Mesenchymal stem cell (in vitro differentiated cells and primary cell): ENCODE results near the gene SLC5A9.

Source experiments
- DNase-seq: peaks from one replicate; pipeline ENCODE4 v3.0.0-alpha.2; 2013
- H2AFZ ChIP-seq: one replicate; pipeline ENCODE4 v1.6.1; 2013; ENCODE audit warnings: low read depth, mild to moderate bottlenecking, control low read depth, inconsistent platforms, low read length, moderate library complexity
- H2AK5ac ChIP-seq: 2 replicates; pipeline ENCODE4 v1.6.1; 2013; ENCODE audit warnings: low read length, moderate library complexity, mild to moderate bottlenecking, inconsistent platforms; ENCODE audit not compliant: severe bottlenecking
- H2BK120ac ChIP-seq: one replicate; pipeline ENCODE4 v1.6.1; 2013; ENCODE audit warnings: low read depth, mild to moderate bottlenecking, inconsistent platforms, low read length, moderate library complexity
- H2BK12ac ChIP-seq, 2 experiments: one replicate each; pipeline ENCODE4 v1.6.1; 2013; ENCODE audit warnings: inconsistent platforms in 2 of 2, low read length in 2 of 2, mild to moderate bottlenecking in 2 of 2, moderate library complexity in 2 of 2, control low read depth in 1 of 2
- H2BK15ac ChIP-seq: one replicate; pipeline ENCODE4 v1.6.1; 2013; ENCODE audit warnings: mild to moderate bottlenecking, low read depth, inconsistent platforms; ENCODE audit not compliant: poor library complexity, severe bottlenecking
- H2BK5ac ChIP-seq: 2 replicates; pipeline ENCODE4 v1.6.1; 2013; ENCODE audit warnings: low read depth, mild to moderate bottlenecking, low read length, control low read depth, inconsistent platforms; ENCODE audit not compliant: poor library complexity, severe bottlenecking
- H3K14ac ChIP-seq, 2 experiments: one replicate each; pipeline ENCODE4 v1.6.1; 2013; ENCODE audit warnings: inconsistent platforms in 2 of 2, low read length in 2 of 2, control low read depth in 1 of 2, mild to moderate bottlenecking in 1 of 2, moderate library complexity in 1 of 2
- H3K18ac ChIP-seq, 2 experiments: one replicate each; pipeline ENCODE4 v1.6.1; 2013; ENCODE audit warnings: inconsistent platforms in 2 of 2, low read length in 2 of 2, control low read depth in 1 of 2, low read depth in 1 of 2, mild to moderate bottlenecking in 1 of 2
- H3K23ac ChIP-seq, 2 experiments: one replicate each; pipeline ENCODE4 v1.6.1; 2013; ENCODE audit warnings: inconsistent platforms in 2 of 2, low read length in 2 of 2, mild to moderate bottlenecking in 2 of 2, moderate library complexity in 2 of 2, control low read depth in 1 of 2
- H3K27ac ChIP-seq: 2 replicates; pipeline ENCODE4 v1.5.1; 2013; ENCODE audit warnings: mild to moderate bottlenecking, moderate library complexity, low read length, control low read depth, inconsistent platforms; ENCODE audit not compliant: poor library complexity, severe bottlenecking
- H3K27me3 ChIP-seq, 2 experiments: 2 replicates each; pipeline versions ENCODE4 v1.6.1 to v1.7.0; 2013; ENCODE audit warnings: low read length in 2 of 2, mild to moderate bottlenecking in 2 of 2, moderate library complexity in 2 of 2, control low read depth in 1 of 2, inconsistent platforms in 1 of 2; ENCODE audit not compliant: control insufficient read depth in 1 of 2, insufficient read depth in 1 of 2
- H3K36me3 ChIP-seq, 2 experiments: 2 replicates each; pipeline versions ENCODE4 v1.6.1 to v1.7.0; 2013; ENCODE audit warnings: low read length in 2 of 2, control low read depth in 1 of 2, inconsistent platforms in 1 of 2, low read depth in 1 of 2, mild to moderate bottlenecking in 1 of 2; ENCODE audit not compliant: insufficient read depth in 2 of 2, control insufficient read depth in 1 of 2
- H3K4ac ChIP-seq, 2 experiments: one replicate each; pipeline ENCODE4 v1.6.1; 2013; ENCODE audit warnings: inconsistent platforms in 2 of 2, low read length in 2 of 2, mild to moderate bottlenecking in 2 of 2, moderate library complexity in 2 of 2, control low read depth in 1 of 2, low read depth in 1 of 2
- H3K4me1 ChIP-seq: 2 replicates; pipeline ENCODE4 v1.6.1; 2013; ENCODE audit warnings: low read depth, low read length, control low read depth; ENCODE audit not compliant: control insufficient read depth, insufficient read depth
- H3K4me2 ChIP-seq: 2 replicates; pipeline ENCODE4 v1.6.1; 2013; ENCODE audit warnings: low read length, mild to moderate bottlenecking, inconsistent platforms; ENCODE audit not compliant: poor library complexity, severe bottlenecking
- H3K4me3 ChIP-seq, 2 experiments: 2 replicates each; pipeline versions ENCODE4 v1.5.1 to v1.7.0; 2013; ENCODE audit warnings: low read length in 2 of 2, mild to moderate bottlenecking in 2 of 2, control low read depth in 1 of 2, low read depth in 1 of 2; ENCODE audit not compliant: insufficient read depth in 1 of 2
- H3K79me1 ChIP-seq: replicated peaks from 2 replicates; pipeline ENCODE4 v1.6.1; 2013; ENCODE audit warnings: mild to moderate bottlenecking, control low read depth, low read length, inconsistent platforms; ENCODE audit not compliant: poor library complexity, severe bottlenecking
- H3K9ac ChIP-seq: 2 replicates; pipeline ENCODE4 v1.7.0; 2013; ENCODE audit warnings: mild to moderate bottlenecking, low read length, moderate library complexity
- H3K9me3 ChIP-seq: 2 replicates; pipeline ENCODE4 v1.7.0; 2013; ENCODE audit warnings: mild to moderate bottlenecking, low read length; ENCODE audit not compliant: control insufficient read depth
- H4K8ac ChIP-seq: one replicate; pipeline ENCODE4 v1.6.1; 2013; ENCODE audit warnings: inconsistent platforms, mild to moderate bottlenecking, low read length, moderate library complexity
- H4K91ac ChIP-seq: one replicate; pipeline ENCODE4 v1.6.1; 2013; ENCODE audit warnings: mild to moderate bottlenecking, low read length, inconsistent platforms
- WGBS: methylation state at CpG from one replicate; pipeline ENCODE4 v1.1.7; 2013; ENCODE audit warnings: mixed read lengths; 5-methylcytosine and 5-hydroxymethylcytosine counted together

The SLC5A9 gene

GRCh38 chr1:48224791-48225190 lies 2.3 kb downstream of the SLC5A9 start:
- H3K4me3 ChIP-seq, result no peak overlapping the region
- no peaks in the 10 kb centered on the region for H3K79me1 ChIP-seq
- H3K36me3 ChIP-seq, result no peaks in the 10 kb centered on the region
- no peak overlapping the region for H2BK12ac ChIP-seq
- H3K18ac ChIP-seq, result no peak overlapping the region
- no peaks in the 10 kb centered on the region for H3K9me3 ChIP-seq
- no peak overlapping the region for H2BK15ac ChIP-seq
- H3K14ac ChIP-seq, result no peak overlapping the region
- H3K4ac ChIP-seq, result no peak overlapping the region
- H3K27me3 ChIP-seq, result peaks cover 0 to 36% of the 10 kb centered on the region in 2 experiments
- no peak overlapping the region for H2AFZ ChIP-seq
- H2BK120ac ChIP-seq, result no peak overlapping the region
- no peak overlapping the region for H3K4me2 ChIP-seq
- no peak overlapping the region for H3K23ac ChIP-seq
- WGBS, result 90% methylated on average over 6 of the region's 6 CpGs
- H2BK5ac ChIP-seq, result no peak overlapping the region
- no peak overlapping the region for H4K91ac ChIP-seq
- DNase-seq, result no peak
- H3K27ac ChIP-seq, result no peak overlapping the region
- no peak overlapping the region for H2AK5ac ChIP-seq
- H4K8ac ChIP-seq, result no peak overlapping the region
- H3K4me1 ChIP-seq, result peaks cover 6% of the 10 kb centered on the region
- no peak overlapping the region for H3K9ac ChIP-seq

DNA sequence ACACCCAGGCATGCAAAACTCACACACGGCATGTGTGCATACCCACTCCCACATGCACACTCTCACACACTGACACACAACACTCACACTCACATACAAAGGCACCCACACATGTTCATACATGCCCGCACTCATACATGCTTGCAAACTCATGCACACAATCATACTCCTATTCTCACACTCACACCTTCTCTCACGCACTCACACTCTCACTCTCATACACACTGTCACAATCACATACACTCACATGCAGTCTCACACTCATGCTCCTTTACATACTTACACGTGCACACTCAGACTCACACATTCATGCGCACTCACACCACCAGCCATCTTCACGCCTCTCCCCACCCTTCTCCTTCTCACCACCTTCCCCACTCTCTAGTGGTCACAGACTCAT lies 3.1 kb downstream of the SLC5A9 start:
- no peak overlapping the region for H3K9ac ChIP-seq
- H2BK15ac ChIP-seq, result no peak overlapping the region
- no peak overlapping the region for H3K27ac ChIP-seq
- H3K27me3 ChIP-seq, result peaks cover 0 to 40% of the 10 kb centered on the region in 2 experiments
- no peak overlapping the region for H4K8ac ChIP-seq
- no peak overlapping the region for H2BK5ac ChIP-seq
- no peaks in the 10 kb centered on the region for H3K36me3 ChIP-seq
- H2AK5ac ChIP-seq, result no peak overlapping the region
- no peak overlapping the region for H3K14ac ChIP-seq
- no peaks in the 10 kb centered on the region for H3K79me1 ChIP-seq
- H3K23ac ChIP-seq, result no peak overlapping the region
- WGBS, result 85% methylated on average over 6 of the region's 6 CpGs
- no peaks in the 10 kb centered on the region for H3K9me3 ChIP-seq
- H2BK120ac ChIP-seq, result no peak overlapping the region
- H3K4me3 ChIP-seq, result no peak overlapping the region
- H3K4me1 ChIP-seq, result peaks cover 6% of the 10 kb centered on the region
- H3K4ac ChIP-seq, result no peak overlapping the region
- no peak overlapping the region for H4K91ac ChIP-seq
- H3K4me2 ChIP-seq, result no peak overlapping the region
- no peak overlapping the region for H2BK12ac ChIP-seq
- H3K18ac ChIP-seq, result no peak overlapping the region
- no peak overlapping the region for H2AFZ ChIP-seq
- DNase-seq, result no peak

DNA sequence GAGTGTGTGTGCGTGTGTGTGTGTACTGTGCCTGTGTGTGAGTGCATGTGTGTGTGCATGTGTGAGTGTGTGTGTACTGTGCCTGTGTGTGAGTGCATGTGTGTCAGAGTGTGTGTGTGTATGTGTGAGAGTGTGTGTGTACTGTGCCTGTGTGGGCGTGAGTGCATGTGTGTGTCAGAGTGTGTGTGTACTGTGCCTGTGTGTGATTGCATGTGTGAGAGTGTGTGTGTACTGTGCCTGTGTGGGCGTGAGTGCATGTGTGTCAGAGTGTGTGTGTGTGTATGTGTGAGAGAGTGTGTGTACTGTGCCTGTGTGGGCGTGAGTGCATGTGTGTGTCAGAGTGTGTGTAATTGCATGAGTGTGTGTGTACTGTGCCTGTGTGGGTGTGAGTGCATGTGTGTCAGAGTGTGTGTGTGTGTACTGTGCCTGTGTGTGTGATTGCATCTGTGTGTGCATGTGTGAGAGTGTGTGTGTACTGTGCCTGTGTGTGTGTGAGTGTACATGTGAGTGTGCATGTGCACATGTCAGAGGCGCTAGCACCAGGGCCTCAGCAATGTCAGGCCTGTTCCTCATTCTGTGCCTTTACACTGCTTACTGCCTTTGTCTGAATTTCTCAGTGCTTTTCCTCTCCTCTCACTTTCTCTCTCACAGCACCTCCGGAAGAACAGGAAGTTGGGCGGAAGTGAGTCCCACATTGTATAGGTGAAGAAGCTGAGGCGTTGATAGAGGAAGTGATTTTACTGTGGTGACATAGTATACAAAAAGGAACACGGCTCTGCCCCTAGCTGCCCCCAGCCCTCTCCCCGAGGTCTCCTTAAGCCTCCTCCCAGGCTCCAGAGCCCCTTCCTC lies 4.9 kb downstream of the SLC5A9 start:
- Histone ChIP-seq H3K27ac (no peak overlapping the region), H3K14ac (no peak overlapping the region), H3K23ac (no peak overlapping the region), H3K79me1 (no peaks in the 10 kb centered on the region), H3K4me1 (peaks cover 4% of the 10 kb centered on the region), H4K91ac (no peak overlapping the region), H3K4me2 (no peak overlapping the region), H3K9me3 (no peaks in the 10 kb centered on the region), H2AFZ (no peak overlapping the region), H3K36me3 (no peaks in the 10 kb centered on the region), H2BK12ac (no peak overlapping the region), H3K18ac (no peak overlapping the region), H3K9ac (no peak overlapping the region), H3K27me3 (peaks cover 0 to 44% of the 10 kb centered on the region in 2 experiments), H2BK120ac (no peak overlapping the region), H3K4me3 (no peak overlapping the region), H3K4ac (no peak overlapping the region), H2BK15ac (no peak overlapping the region), H2AK5ac (no peak overlapping the region), H2BK5ac (no peak overlapping the region), H4K8ac (no peak overlapping the region)
- no peak for DNase-seq
- WGBS, result 75% methylated on average over 6 of the region's 10 CpGs

DNA sequence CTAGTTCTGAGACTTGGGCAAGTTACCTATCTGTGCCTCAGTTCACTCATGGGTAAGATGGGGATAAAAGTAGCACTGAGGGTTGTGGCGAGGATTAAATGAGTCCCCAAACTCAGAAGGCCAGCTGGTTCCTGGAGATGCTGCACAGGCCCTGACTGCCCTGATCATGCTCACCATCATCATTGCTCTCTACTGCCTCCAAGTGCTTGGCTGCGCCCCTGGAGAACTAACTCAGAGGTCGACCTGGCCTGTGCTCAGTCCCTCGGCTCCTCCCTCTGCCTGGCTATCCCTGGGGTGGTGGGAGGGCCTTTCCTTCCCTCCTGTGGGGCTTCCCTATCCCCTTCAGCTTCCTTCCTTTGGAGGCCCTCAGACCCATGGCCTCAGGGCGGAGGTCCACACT lies 5.6 kb downstream of the SLC5A9 start:
- no peak overlapping the region for H4K91ac ChIP-seq
- no peak overlapping the region for H3K23ac ChIP-seq
- no peak overlapping the region for H2BK5ac ChIP-seq
- H3K79me1 ChIP-seq, result no peaks in the 10 kb centered on the region
- no peak overlapping the region for H3K18ac ChIP-seq
- peaks cover 0 to 42% of the 10 kb centered on the region in 2 experiments for H3K27me3 ChIP-seq
- no peak overlapping the region for H3K14ac ChIP-seq
- H2AK5ac ChIP-seq, result no peak overlapping the region
- 56% methylated on average over 5 of the region's 5 CpGs for WGBS
- H2BK120ac ChIP-seq, result no peak overlapping the region
- H2AFZ ChIP-seq, result no peak overlapping the region
- no peak overlapping the region for H3K4me2 ChIP-seq
- H3K4me3 ChIP-seq, result no peak overlapping the region
- H3K9ac ChIP-seq, result no peak overlapping the region
- no peak overlapping the region for H2BK15ac ChIP-seq
- H3K27ac ChIP-seq, result no peak overlapping the region
- H4K8ac ChIP-seq, result no peak overlapping the region
- H3K4me1 ChIP-seq, result no peaks in the 10 kb centered on the region
- no peak for DNase-seq
- H2BK12ac ChIP-seq, result no peak overlapping the region
- no peak overlapping the region for H3K4ac ChIP-seq
- H3K36me3 ChIP-seq, result no peaks in the 10 kb centered on the region
- H3K9me3 ChIP-seq, result no peaks in the 10 kb centered on the region
